Measurements from ENCODE around the gene WIPI1.

WIPI1 gene

GRCh38 chr17:68433211-68433610 is 24.1 kb downstream of the WIPI1 start:
- TF ChIP-seq CTCF (IDR thresholded peaks at IDR 0.05; ENCODE audit: insufficient read depth, low read depth, low read length, missing control alignments): no peak
- H3K4me3 ChIP-seq (ENCODE audit: low read depth, low read length): no peak overlapping the region
- no peak for DNase-seq (ENCODE audit: low read depth)

GRCh38 chr17:68432086-68432864 is 25.0 kb downstream of the WIPI1 start:
- no peak for TF ChIP-seq CTCF (IDR thresholded peaks at IDR 0.05; ENCODE audit: insufficient read depth, low read depth, low read length, missing control alignments)
- DNase-seq (ENCODE audit: low read depth): no peak
- H3K4me3 ChIP-seq (ENCODE audit: low read depth, low read length): no peak overlapping the region

- DNase-seq (ENCODE audit: low read depth): peak; percentile 62
- peak; percentile 32 for TF ChIP-seq CTCF (IDR thresholded peaks at IDR 0.05; ENCODE audit: insufficient read depth, low read depth, low read length, missing control alignments)
- no peak overlapping the region for H3K4me3 ChIP-seq (ENCODE audit: low read depth, low read length)
Observed at GRCh38 chr17:68431661-68432071, 25.6 kb downstream of the WIPI1 start.

GRCh38 chr17:68431045-68431608 is 26.2 kb downstream of the WIPI1 start:
- no peak for DNase-seq (ENCODE audit: low read depth)
- TF ChIP-seq CTCF (IDR thresholded peaks at IDR 0.05; ENCODE audit: insufficient read depth, low read depth, low read length, missing control alignments): no peak
- H3K4me3 ChIP-seq (ENCODE audit: low read depth, low read length): no peak overlapping the region

DNA sequence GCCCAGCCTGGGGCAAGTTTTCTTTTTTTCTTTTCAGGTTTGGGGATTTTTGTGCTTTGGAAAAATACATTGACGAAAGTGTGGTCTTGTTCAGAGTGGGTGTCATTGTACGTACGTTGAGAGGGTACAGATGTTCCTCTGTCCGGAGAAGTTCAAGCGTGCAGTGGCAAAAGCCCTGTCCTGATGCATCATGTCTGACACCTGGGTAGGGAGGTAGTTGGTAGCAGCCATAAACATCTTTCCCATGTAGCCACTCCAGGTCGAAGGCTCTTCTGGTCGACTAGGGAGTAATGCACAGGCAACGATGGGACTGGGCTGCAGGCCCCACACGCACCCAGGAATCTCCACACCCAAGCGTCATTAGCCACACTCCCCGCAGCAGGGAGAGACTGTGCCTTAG is 27.4 kb downstream of the WIPI1 start:
- no peak overlapping the region for H3K4me3 ChIP-seq (ENCODE audit: low read depth, low read length)
- no peak for TF ChIP-seq CTCF (IDR thresholded peaks at IDR 0.05; ENCODE audit: insufficient read depth, low read depth, low read length, missing control alignments)
- no peak for DNase-seq (ENCODE audit: low read depth)

DNA sequence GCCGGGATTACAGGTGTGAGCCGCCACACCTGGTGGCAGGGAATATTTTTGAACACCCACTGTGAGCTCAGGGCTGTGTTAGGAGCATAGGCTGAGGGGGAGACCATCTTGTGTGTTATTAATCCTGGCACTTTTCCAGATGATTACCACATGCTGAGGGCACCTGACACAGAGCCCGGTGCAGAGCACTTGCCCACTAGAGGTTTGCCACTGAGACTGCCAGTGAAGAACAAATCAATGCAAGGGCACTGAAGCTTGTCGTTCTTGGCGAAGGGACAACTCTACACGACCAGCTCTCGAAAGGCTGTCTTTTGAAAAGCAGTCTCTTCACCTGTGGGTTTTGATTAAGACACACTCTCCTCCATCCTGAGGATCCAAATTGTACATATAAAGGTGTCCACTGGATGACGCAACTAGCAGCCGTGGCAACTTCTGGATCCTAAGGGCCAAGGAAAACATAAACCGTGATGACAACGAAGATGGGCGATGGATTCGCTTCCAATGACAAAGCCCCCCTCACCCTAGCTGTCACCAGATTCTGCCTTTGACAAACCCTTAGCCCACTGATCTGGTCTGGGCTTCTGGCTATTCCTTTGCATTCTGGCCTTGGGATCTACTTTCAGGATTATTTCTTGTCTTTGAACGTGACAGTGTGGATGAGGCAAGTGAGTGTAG is 28.7 kb downstream of the WIPI1 start:
- H3K4me3 ChIP-seq (ENCODE audit: low read depth, low read length): no peak overlapping the region
- no peak for DNase-seq (ENCODE audit: low read depth)
- no peak for TF ChIP-seq CTCF (IDR thresholded peaks at IDR 0.05; ENCODE audit: insufficient read depth, low read depth, low read length, missing control alignments)
